ENCODE results near the gene PTPRE.

DNA sequence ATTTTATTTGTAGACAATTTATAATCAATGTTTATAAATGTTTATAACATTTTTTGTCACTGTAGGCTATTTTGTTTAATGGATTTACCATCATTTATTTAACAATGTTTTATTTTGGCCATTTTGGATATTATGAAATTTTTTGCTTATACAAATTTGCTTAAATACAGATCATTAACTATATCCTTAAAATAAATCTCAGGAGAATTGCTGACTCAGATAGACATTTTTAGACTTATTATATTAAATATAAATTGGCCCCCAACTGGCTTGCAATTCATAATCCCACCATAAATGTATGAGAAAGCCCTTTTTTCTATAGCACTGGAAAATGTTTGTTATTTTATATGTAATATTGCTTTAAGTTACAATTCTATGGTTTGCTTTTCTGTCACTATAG lies 10.3 kb upstream of the PTPRE start:
- TF ChIP-seq CTCF (IDR thresholded peaks at IDR 0.05) (no peak), POLR2A (IDR thresholded peaks at IDR 0.05) (no peak)

Measured in lower leg skin (tissue), 3 donors.